ENCODE results near the gene MMRN2.

DNA sequence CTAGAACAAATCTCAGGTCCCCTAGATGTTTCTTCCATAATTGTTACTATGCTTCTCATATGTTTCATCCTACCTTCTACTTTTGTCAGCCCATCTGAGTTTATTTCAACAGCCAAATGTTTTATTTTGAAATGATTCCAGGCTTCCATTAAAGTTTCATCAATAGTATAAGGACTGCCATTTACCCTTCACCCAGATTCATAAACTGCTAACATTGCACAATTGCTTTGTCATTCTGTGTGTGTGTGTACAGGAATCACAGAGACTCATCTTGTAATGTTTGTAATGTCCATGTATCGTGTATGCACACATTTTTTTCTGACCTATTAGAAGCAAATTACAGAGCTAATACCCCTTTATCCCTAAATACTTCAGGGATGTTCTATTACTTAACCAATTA lies 25.5 kb downstream of the MMRN2 start:
- TF ChIP-seq, protein P1, sequence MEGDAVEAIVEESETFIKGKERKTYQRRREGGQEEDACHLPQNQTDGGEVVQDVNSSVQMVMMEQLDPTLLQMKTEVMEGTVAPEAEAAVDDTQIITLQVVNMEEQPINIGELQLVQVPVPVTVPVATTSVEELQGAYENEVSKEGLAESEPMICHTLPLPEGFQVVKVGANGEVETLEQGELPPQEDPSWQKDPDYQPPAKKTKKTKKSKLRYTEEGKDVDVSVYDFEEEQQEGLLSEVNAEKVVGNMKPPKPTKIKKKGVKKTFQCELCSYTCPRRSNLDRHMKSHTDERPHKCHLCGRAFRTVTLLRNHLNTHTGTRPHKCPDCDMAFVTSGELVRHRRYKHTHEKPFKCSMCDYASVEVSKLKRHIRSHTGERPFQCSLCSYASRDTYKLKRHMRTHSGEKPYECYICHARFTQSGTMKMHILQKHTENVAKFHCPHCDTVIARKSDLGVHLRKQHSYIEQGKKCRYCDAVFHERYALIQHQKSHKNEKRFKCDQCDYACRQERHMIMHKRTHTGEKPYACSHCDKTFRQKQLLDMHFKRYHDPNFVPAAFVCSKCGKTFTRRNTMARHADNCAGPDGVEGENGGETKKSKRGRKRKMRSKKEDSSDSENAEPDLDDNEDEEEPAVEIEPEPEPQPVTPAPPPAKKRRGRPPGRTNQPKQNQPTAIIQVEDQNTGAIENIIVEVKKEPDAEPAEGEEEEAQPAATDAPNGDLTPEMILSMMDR (IDR thresholded peaks at IDR 0.05) = no peak
- TF ChIP-seq POLR2A (IDR thresholded peaks at IDR 0.05) = no peak

Data from body of pancreas (tissue), 4 donors.